Osteocyte (in vitro differentiated cells): ENCODE measurements around the gene MAP4K4. TPM values are rescaled to one million over a fixed set of nuclear protein-coding genes. Genes with fewer than 3 reads are reported as not detected.

Experiments used
- DNase-seq: peaks from one replicate; pipeline ENCODE4 v3.0.0; 2021; ENCODE audit warnings: mixed read lengths; ENCODE audit not compliant: unreplicated experiment; ENCODE audit errors: extremely low spot score
- H3K27ac Mint-ChIP-seq: one replicate; pipeline ENCODE4 v1.8.0; 2021; ENCODE audit warnings: mild to moderate bottlenecking, mixed read lengths; ENCODE audit not compliant: unreplicated experiment
- H3K27me3 Mint-ChIP-seq: one replicate; pipeline ENCODE4 v1.8.0; 2021; ENCODE audit warnings: mixed read lengths; ENCODE audit not compliant: unreplicated experiment
- H3K36me3 Mint-ChIP-seq: one replicate; pipeline ENCODE4 v1.8.0; 2021; ENCODE audit warnings: mixed read lengths; ENCODE audit not compliant: unreplicated experiment
- H3K4me1 Mint-ChIP-seq: one replicate; pipeline ENCODE4 v1.8.0; 2021; ENCODE audit warnings: mixed read lengths; ENCODE audit not compliant: unreplicated experiment
- H3K4me3 Mint-ChIP-seq: one replicate; pipeline ENCODE4 v1.8.0; 2021; ENCODE audit warnings: mild to moderate bottlenecking, moderate library complexity, mixed read lengths; ENCODE audit not compliant: unreplicated experiment
- H3K9me3 Mint-ChIP-seq: one replicate; pipeline ENCODE4 v1.8.0; 2021; ENCODE audit warnings: mixed read lengths; ENCODE audit not compliant: unreplicated experiment
- total RNA-seq: library from RNA; stranded (reverse); gene quantifications from 2 replicates; pipeline ENCODE4 v1.2.1, GENCODE V29; 2021
- TF ChIP-seq, protein P1 (sequence below): fragments of 200-600 bp; sonication (generic); IDR thresholded peaks from 2 replicates; pipeline ENCODE4 v1.5.0; 2021; ENCODE audit warnings: antibody characterized with exemption, mild to moderate bottlenecking, moderate library complexity

The MAP4K4 gene
- total RNA-seq, 1 donor from 2014 or later, result 126 TPM

- Mint-ChIP-seq H3K9me3 (no peaks in the 10 kb centered on the region), H3K4me3 (no peak overlapping the region), H3K27me3 (no peaks in the 10 kb centered on the region), H3K36me3 (peaks cover 64% of the 10 kb centered on the region), H3K4me1 (peaks cover 5% of the 10 kb centered on the region), H3K27ac (no peak overlapping the region)
- no peak for DNase-seq
- TF ChIP-seq, protein P1, sequence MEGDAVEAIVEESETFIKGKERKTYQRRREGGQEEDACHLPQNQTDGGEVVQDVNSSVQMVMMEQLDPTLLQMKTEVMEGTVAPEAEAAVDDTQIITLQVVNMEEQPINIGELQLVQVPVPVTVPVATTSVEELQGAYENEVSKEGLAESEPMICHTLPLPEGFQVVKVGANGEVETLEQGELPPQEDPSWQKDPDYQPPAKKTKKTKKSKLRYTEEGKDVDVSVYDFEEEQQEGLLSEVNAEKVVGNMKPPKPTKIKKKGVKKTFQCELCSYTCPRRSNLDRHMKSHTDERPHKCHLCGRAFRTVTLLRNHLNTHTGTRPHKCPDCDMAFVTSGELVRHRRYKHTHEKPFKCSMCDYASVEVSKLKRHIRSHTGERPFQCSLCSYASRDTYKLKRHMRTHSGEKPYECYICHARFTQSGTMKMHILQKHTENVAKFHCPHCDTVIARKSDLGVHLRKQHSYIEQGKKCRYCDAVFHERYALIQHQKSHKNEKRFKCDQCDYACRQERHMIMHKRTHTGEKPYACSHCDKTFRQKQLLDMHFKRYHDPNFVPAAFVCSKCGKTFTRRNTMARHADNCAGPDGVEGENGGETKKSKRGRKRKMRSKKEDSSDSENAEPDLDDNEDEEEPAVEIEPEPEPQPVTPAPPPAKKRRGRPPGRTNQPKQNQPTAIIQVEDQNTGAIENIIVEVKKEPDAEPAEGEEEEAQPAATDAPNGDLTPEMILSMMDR, result no peak
Measured at GRCh38 chr2:101871480-101871879, 174.0 kb downstream of the MAP4K4 start.

GRCh38 chr2:101872480-101872879 is 175.0 kb downstream of the MAP4K4 start:
- H3K9me3 Mint-ChIP-seq, result no peaks in the 10 kb centered on the region
- no peaks in the 10 kb centered on the region for H3K27me3 Mint-ChIP-seq
- no peak for DNase-seq
- no peak overlapping the region for H3K4me3 Mint-ChIP-seq
- H3K36me3 Mint-ChIP-seq, result peaks cover 66% of the 10 kb centered on the region
- H3K4me1 Mint-ChIP-seq, result peaks cover 5% of the 10 kb centered on the region
- no peak overlapping the region for H3K27ac Mint-ChIP-seq
- TF ChIP-seq, protein P1, result no peak

GRCh38 chr2:101873543-101873942 is 176.0 kb downstream of the MAP4K4 start:
- Mint-ChIP-seq H3K9me3 (no peaks in the 10 kb centered on the region), H3K4me3 (no peak overlapping the region), H3K36me3 (peaks cover 57% of the 10 kb centered on the region), H3K4me1 (no peaks in the 10 kb centered on the region), H3K27me3 (no peaks in the 10 kb centered on the region), H3K27ac (no peak overlapping the region)
- TF ChIP-seq, protein P1, result peak; percentile 50
- no peak for DNase-seq

DNA sequence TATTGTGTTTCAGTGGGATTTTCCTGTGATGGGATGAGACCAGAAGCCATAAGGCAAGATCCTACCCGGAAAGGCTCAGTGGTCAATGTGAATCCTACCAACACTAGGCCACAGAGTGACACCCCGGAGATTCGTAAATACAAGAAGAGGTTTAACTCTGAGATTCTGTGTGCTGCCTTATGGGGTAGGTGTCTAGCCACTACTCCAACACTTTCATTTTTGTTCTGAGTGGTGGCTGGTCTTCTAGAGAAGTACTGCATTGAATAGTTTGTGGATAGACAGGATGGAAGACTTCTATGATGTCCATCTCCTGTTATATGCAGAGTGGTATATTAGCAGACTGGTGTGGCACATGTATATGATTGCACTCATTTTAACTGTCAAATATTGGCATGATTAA is 176.6 kb downstream of the MAP4K4 start:
- no peak overlapping the region for H3K27ac Mint-ChIP-seq
- no peaks in the 10 kb centered on the region for H3K27me3 Mint-ChIP-seq
- TF ChIP-seq, protein P1, result no peak
- H3K4me1 Mint-ChIP-seq, result no peaks in the 10 kb centered on the region
- DNase-seq, result no peak
- no peak overlapping the region for H3K4me3 Mint-ChIP-seq
- H3K9me3 Mint-ChIP-seq, result no peaks in the 10 kb centered on the region
- H3K36me3 Mint-ChIP-seq, result peaks cover 54% of the 10 kb centered on the region

DNA sequence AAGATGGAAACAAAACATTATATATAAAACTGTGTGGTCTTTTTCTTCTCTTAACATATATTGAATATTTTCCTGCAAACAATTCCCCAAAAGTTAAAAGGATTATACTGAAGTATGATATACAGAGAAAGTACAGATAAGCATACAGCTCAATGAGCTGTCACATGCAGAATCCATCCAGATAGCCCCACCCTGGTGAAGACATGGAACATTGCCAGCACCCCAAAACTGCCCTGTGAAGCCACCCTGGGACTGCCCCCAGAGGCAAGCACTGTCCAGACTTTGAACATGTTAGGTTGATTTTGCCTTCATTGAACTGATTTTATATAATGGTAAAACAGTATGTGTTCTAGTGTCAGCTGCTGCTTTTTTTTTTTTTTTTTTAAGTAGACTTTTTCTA is 182.0 kb downstream of the MAP4K4 start:
- TF ChIP-seq, protein P1, result no peak
- DNase-seq, result no peak
- peaks cover 3% of the 10 kb centered on the region for H3K4me1 Mint-ChIP-seq
- no peaks in the 10 kb centered on the region for H3K27me3 Mint-ChIP-seq
- no peak overlapping the region for H3K4me3 Mint-ChIP-seq
- H3K9me3 Mint-ChIP-seq, result no peaks in the 10 kb centered on the region
- H3K36me3 Mint-ChIP-seq, result peaks cover 42% of the 10 kb centered on the region
- no peak overlapping the region for H3K27ac Mint-ChIP-seq
